Ishikawa (cell line): ENCODE measurements around the gene C3orf18.

Experiments used
- MAX ChIP-seq: IDR thresholded peaks from 2 replicates; pipeline ENCODE4 v1.6.1; 2012
- RAD21 ChIP-seq: IDR thresholded peaks from 2 replicates; pipeline ENCODE4 v1.6.1; 2012; ENCODE audit warnings: low read depth
- REST ChIP-seq: IDR thresholded peaks from 2 replicates; pipeline ENCODE4 v1.6.1; 2012; ENCODE audit warnings: low read depth, mild to moderate bottlenecking
- TAF1 ChIP-seq: IDR thresholded peaks from 2 replicates; pipeline ENCODE4 v1.6.1; 2012; ENCODE audit warnings: low read depth, mild to moderate bottlenecking
- ZBTB7A ChIP-seq: IDR thresholded peaks from 2 replicates; pipeline ENCODE4 v1.6.1; 2012; ENCODE audit warnings: low read depth

DNA sequence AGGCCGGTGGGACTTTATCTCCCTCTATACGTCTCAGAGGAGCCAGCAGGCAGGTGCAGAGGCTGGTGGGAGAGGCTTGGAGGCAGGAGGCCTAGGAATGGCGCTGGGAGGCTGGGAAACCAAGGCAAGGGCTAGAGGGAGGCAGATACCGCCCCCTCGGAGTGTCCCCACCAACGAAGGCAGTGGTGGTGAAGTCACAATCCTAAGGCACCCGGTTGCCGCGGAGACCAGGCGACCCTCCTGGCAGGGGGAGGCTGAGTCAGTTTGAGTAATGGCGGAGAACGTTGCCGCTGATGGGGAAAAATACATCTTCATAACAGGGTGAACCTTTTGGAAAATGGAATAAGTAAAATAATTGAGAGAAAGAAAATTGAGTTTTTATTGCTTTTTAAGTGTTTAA lies 34.2 kb downstream of the C3orf18 start:
- no peak for TF ChIP-seq REST
- no peak for TF ChIP-seq MAX
- TF ChIP-seq ZBTB7A = no peak
- TF ChIP-seq RAD21 = no peak
- no peak for TF ChIP-seq TAF1
